HG03060 (cell line): ENCODE measurements around the gene RNU5B-1.

ENCODE experiments used
- ATAC-seq: cut with Tn5 transposase; IDR thresholded peaks from one replicate; pipeline ENCODE4 v1.9.1; 2021; ENCODE audit warnings: low read depth, moderate number of reproducible peaks; ENCODE audit not compliant: unreplicated experiment

The RNU5B-1 gene

DNA sequence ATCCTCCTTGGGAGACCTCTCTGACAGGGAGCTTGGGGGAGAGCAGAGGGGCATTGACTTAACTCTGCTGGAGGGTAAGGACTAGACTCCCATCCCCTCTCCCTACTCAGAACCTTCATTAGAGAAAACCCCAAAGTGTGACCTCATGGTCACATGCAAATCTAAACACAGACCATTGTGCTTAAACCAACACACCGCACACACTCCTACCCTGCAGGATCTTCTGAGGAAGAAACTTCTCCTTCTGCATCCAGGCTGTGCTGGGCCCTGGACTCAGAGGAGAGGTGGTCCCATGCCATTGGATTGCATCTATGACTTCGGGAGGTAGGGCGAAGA is 17.0 kb upstream of the RNU5B-1 start:
- no peak for ATAC-seq

DNA sequence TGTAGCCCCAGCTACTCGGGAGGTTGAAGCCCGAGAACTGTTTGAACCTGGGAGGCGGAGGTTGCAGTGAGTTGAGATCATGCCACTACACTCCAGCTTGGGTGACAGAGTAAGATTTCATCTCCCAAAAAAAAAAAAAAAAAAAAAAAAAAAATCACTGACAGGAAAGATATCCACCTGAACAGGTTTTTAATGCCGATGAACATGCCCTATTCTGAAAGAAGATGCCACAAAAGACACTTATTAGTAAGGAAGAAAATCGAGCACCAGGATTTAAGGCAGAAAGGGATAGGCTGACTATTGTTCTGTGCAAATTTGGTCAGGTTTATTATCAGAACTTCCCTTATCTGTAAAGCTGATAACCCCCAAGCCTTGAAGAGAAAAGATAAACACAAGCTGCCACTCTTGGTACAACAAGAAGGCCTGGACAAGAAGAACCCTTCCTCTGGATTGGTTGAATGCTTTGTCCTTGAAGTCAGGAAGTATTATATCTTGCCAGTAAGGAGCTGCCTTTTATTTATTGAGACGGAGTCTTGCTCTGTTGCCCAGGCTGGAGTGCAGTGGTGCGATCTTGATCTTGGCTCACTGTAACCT is 15.1 kb upstream of the RNU5B-1 start:
- no peak for ATAC-seq

- no peak for ATAC-seq
Observed at GRCh38 chr15:65290228-65290627, 14.2 kb upstream of the RNU5B-1 start.

DNA sequence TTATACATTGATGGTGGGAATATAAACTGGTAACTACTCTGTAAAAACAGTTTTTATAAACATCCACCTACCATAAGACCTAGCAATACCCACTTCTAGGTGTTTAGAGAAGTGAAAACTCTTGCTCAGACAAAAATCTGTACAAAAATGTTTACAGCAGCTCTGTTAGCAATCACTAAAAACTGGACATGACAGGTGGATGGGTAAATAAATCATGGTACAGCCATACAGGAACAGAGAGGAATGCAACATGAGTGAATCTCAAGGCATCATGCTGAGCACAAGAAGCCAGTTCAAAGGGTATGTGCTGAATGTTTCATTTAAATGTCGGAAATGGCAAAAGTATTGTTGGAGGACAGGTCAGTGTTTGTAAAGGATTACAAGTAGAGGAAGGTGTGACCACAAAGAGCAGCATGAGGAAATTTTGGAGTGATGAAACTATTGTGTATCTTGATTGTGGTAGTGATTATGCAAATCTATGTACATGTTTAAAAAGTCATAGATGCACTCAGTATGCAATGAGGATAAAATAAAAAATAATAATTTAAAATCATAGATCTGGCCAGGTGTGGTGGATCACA is 11.4 kb upstream of the RNU5B-1 start:
- ATAC-seq = no peak

- no peak for ATAC-seq
Observed at GRCh38 chr15:65298731-65299130, 5.7 kb upstream of the RNU5B-1 start.

- ATAC-seq = no peak
Observed at GRCh38 chr15:65300924-65301441, 3.5 kb upstream of the RNU5B-1 start.

DNA sequence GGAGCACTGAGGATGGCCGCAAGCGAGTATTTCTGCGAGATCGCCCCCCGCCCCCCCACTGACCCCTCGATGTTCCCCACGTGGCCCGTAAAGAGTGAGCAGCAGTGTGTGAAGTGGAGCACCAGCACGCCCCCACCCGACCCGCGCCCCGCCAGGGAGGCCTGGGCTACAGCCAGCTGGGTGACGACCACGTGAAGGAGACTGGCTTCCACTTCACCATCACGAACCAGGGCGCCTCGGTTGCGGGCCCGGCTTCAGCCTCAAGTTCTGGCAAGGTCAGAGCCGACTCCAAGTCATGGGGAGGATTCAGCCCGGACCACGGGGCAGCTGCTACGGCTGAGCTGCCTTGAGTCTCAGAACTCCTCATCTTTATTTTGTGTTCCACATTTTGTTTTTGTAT is 2.4 kb upstream of the RNU5B-1 start:
- ATAC-seq = no peak

GRCh38 chr15:65303687-65304380 is 643 bp upstream of the RNU5B-1 start:
- no peak for ATAC-seq

DNA sequence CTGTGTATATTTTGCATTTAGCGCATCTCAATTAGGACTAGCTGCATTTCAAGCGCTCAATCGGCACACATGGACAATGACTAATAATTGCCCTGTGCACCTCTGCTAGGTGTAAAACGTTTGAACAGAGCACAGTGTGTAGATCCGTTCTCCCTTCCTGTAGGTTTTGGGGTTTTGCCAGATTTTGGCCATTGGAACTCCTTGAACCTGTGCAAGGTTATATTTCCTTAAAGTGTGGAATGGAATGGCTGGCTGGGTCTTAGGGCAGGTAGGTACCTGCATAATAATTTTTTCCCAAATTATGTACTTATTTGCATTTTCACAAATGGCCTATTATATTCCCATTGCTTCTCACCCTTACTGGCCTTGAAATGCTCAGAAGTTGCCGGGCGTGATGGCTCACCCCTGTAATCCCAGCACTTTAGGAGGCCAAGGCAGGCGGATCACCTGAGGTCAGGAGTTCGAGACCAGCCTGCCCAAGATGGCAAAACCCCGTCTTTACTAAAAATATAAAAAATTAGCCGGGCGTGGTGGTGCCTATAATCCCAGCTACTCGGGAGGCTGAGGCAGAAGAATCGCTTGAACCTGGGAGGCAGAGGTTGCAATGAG is 777 bp downstream of the RNU5B-1 start:
- ATAC-seq = no peak

DNA sequence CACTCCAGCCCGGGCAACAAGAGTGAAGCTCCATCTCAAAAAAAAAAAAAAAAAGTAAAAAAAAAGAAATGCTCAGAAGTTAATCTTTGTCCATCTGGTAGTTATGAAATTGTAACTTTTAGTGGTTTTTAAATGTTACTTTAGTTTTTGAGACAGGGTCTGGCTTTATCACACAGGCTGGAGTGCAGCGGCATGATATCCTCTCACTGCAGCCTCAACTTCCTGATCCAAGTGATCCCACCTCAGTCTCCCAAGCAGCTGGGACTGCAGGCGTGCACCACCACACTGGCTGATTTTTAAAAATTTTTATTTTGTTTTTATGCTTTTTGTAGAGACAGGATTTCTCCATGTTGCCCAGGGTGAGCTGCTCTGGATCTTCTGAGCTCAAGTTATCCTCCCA is 1.3 kb downstream of the RNU5B-1 start:
- no peak for ATAC-seq

DNA sequence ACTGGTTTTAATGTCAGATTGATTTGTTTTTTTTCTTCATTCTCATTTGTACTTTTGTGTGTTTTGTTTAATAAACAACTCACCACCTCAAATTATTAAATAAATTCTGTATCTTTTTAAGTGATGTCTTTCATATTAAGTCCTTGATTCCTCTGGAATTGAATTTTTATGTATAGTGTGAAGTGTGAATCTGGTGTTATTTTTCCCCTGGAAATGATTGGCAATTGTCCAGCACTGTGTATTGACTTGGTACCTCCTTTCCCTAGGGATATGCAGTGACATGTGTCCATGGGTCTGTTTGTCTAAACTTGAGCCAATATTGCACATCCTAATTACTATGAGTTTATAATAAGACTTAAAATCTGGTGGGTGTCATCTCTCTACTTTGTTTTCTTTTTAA is 2.1 kb downstream of the RNU5B-1 start:
- no peak for ATAC-seq

GRCh38 chr15:65307978-65308377 is 3.5 kb downstream of the RNU5B-1 start:
- no peak for ATAC-seq

DNA sequence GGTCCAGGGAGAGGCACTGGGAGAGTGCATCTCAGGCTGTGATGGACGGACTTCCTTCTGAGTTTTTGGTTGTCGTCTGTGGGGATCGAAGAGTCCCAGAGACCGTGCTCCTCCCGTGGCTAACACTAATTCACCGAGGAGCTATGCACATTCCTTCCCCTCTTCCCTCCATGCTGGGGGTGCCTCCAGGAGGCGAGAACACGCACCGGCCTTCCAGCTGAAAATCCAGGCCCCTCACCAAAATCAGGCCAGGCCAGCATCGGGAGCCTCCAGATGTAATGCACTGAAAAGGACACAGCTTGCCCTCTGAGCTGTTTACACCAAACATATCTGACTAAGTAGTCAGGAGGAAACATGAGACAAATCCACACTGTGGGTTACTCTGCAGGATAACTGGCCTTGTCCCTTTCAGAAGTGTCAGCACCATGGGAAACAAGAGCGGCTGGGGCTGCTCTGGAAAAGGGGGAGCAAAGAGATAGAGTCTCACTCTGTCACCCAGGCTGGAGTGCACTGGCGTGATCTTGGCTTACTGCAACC is 5.5 kb downstream of the RNU5B-1 start:
- no peak for ATAC-seq

GRCh38 chr15:65310431-65311137 is 6.1 kb downstream of the RNU5B-1 start:
- ATAC-seq = no peak

GRCh38 chr15:65311760-65312159 is 7.3 kb downstream of the RNU5B-1 start:
- no peak for ATAC-seq

GRCh38 chr15:65312400-65312916 is 8.0 kb downstream of the RNU5B-1 start:
- ATAC-seq = no peak

GRCh38 chr15:65318870-65319356 is 14.4 kb downstream of the RNU5B-1 start:
- no peak for ATAC-seq

DNA sequence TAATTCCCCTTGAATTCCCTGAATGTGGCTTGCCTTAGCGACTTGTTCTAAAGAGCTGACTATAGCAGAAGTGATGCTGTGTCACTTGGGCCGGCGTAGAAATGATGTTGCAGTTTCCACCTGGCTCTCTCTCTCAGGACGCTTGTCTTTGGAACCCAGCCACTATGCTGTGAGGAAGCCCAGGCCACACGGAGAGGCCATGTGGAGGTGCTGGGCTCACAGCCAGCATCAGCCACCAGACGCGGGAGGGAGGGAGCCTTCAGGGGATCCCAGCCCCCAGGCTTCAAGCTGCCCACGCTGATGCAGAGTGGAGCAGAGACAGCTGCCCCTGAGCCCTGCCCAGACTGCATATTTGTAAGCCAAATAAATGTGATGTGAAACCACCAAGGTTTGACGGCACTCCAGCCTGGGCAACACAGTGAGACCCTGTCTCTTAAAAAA is 18.6 kb downstream of the RNU5B-1 start:
- no peak for ATAC-seq

DNA sequence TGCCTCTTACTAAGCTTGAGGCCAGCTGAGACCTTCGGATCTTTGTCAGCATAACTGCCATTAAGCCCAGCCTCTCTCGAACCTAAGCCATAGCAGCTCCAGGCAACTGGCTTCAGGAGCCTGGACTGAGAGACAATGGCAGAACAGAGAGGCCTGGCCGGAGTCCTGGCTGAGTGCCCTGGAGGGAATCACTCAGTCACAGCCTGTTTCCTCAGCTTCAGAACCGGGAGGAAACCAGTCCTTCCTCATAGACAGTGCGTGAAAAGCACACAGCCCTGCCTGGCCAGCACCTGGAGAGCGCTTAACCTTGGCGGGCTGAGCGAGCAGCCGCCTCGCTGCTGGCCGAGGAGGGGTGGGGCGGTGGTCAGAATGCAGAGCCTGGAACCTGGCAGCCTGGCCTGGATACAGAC is 21.6 kb downstream of the RNU5B-1 start:
- ATAC-seq = no peak

DNA sequence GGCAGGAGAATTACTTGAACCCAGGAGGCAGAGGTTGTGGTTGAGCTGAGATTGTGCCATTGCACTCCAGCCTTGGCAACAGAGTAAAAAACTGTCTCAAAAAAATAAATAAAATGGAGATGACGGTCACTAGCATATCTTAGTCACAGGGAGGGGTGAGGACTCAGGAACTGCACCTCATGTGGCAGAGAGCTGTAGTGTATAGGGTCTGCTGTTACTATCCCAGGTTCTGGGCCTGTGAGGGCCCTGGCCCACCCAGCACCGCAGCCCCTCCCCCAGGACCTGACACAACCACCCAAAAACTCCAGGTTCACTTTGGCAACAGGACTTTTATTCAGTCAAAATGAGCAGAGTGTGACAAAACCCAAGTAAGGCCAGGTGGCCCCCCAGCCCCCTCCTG is 22.3 kb downstream of the RNU5B-1 start:
- ATAC-seq = no peak
